Transverse colon (tissue), 4 donors: ENCODE results near the gene PINK1.

ENCODE experiments used
- POLR2A ChIP-seq: fragments of 450-650 bp; IDR thresholded peaks from one replicate; pipeline ENCODE4 v1.6.1; 2016; ENCODE audit warnings: antibody characterized with exemption, mild to moderate bottlenecking, moderate library complexity
- POLR2AphosphoS5 ChIP-seq, 3 donors: sonication (generic); formaldehyde crosslinking; IDR thresholded peaks; one replicate each; pipeline ENCODE4 v1.6.1; 2016; ENCODE audit warnings: antibody characterized with exemption in 3 of 3
- TF ChIP-seq, protein P1 (sequence below), 5 experiments: fragments of 200-600 bp in 3 of 5; fragments of 450-650 bp in 2 of 5; sonication (generic) in 3 of 5; IDR thresholded peaks; 1 replicate in 2 of 5; 2 replicates in 3 of 5; pipeline ENCODE4 v1.5.1; 2016 to 2017; ENCODE audit warnings: antibody characterized with exemption in 5 of 5, inconsistent platforms in 3 of 5, mild to moderate bottlenecking in 2 of 5, moderate library complexity in 1 of 5

DNA sequence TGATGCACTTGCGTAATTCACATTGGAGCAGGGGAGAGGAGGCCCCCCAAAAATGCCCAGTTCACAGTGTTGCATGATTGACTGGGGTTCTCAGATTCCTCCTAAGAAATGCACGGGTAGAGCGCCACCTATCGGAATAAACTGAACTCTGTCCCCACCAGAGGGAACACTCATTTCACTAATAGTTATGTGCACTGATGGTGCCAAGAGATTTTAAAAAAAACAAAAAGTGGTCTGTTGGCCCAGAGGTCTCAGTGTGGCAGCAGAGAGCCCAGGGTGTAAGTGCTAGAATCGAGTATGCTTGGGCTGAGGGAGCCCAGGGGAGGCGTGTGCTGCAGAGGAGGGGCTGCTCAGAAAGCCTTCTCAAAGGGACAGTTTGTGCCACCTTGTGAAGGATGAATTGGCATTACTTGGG is 6.9 kb downstream of the PINK1 start:
- TF ChIP-seq POLR2A (no peak), POLR2AphosphoS5 (IDR thresholded peaks at IDR 0.05) (no peak)
- TF ChIP-seq, protein P1, sequence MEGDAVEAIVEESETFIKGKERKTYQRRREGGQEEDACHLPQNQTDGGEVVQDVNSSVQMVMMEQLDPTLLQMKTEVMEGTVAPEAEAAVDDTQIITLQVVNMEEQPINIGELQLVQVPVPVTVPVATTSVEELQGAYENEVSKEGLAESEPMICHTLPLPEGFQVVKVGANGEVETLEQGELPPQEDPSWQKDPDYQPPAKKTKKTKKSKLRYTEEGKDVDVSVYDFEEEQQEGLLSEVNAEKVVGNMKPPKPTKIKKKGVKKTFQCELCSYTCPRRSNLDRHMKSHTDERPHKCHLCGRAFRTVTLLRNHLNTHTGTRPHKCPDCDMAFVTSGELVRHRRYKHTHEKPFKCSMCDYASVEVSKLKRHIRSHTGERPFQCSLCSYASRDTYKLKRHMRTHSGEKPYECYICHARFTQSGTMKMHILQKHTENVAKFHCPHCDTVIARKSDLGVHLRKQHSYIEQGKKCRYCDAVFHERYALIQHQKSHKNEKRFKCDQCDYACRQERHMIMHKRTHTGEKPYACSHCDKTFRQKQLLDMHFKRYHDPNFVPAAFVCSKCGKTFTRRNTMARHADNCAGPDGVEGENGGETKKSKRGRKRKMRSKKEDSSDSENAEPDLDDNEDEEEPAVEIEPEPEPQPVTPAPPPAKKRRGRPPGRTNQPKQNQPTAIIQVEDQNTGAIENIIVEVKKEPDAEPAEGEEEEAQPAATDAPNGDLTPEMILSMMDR (IDR thresholded peaks at IDR 0.05) = peak; percentile 76 to 87 (median 79)
